Astrocyte (in vitro differentiated cells and primary cell): ENCODE results near the gene IBSP.

Experiments
- CTCF ChIP-seq: IDR thresholded peaks from 2 replicates; pipeline ENCODE4 v1.5.1; 2011; ENCODE audit warnings: low read depth, mild to moderate bottlenecking, inconsistent platforms, low read length, moderate library complexity; ENCODE audit not compliant: insufficient read depth
- EZH2 ChIP-seq: IDR thresholded peaks from 2 replicates; pipeline ENCODE4 v1.6.1; 2012; ENCODE audit warnings: mild to moderate bottlenecking, low read length, inconsistent platforms; ENCODE audit not compliant: insufficient read depth

- no peak for TF ChIP-seq CTCF
- TF ChIP-seq EZH2 = no peak
Observed at GRCh38 chr4:87843936-87844335, 44.6 kb downstream of the IBSP start.
